Skeletal muscle tissue (tissue), 5 donors: ENCODE measurements around the gene PRKD1. TPM values are rescaled to one million over a fixed set of nuclear protein-coding genes. Genes with fewer than 3 reads are reported as not detected.
A peak's percentile ranks its signal among the peaks of the same experiment; 100 is the strongest.

Experiments used
- H3K27ac ChIP-seq: one replicate; pipeline ENCODE4 v1.7.0; 2013; ENCODE audit warnings: mild to moderate bottlenecking, low read depth, low read length, inconsistent platforms
- H3K27me3 ChIP-seq, 3 donors: one replicate each; pipeline ENCODE4 v1.7.0; 2013; ENCODE audit warnings: low read length in 3 of 3; ENCODE audit not compliant: control insufficient read depth in 3 of 3, insufficient read depth in 3 of 3
- H3K36me3 ChIP-seq, 3 donors: one replicate each; pipeline ENCODE4 v1.7.0; 2013; ENCODE audit warnings: low read length in 3 of 3; ENCODE audit not compliant: control insufficient read depth in 3 of 3, insufficient read depth in 3 of 3
- H3K4me1 ChIP-seq, 3 donors: one replicate each; pipeline ENCODE4 v1.7.0; 2013; ENCODE audit warnings: low read length in 3 of 3, mild to moderate bottlenecking in 3 of 3; ENCODE audit not compliant: control insufficient read depth in 3 of 3, insufficient read depth in 3 of 3
- H3K4me3 ChIP-seq, 3 donors: one replicate each; pipeline ENCODE4 v1.7.0; 2013; ENCODE audit warnings: low read length in 3 of 3
- H3K9ac ChIP-seq, 3 donors: one replicate each; pipeline ENCODE4 v1.7.0; 2013; ENCODE audit warnings: low read length in 3 of 3, mild to moderate bottlenecking in 3 of 3, moderate library complexity in 2 of 3, low read depth in 1 of 3
- H3K9me3 ChIP-seq, 3 donors: one replicate each; pipeline ENCODE4 v1.7.0; 2013; ENCODE audit warnings: low read length in 3 of 3; ENCODE audit not compliant: control insufficient read depth in 3 of 3
- small RNA-seq: library from RNA; depleted of rRNA; stranded (forward); fragments of <200 nt; gene quantifications from one replicate; pipeline ENCODE3, GENCODE V24; 2014
- total RNA-seq: library from RNA; depleted of rRNA; stranded (reverse); fragments of >200 nt; gene quantifications from one replicate; pipeline ENCODE4 v1.2.3, GENCODE V29; 2014
- donor health status: Osteomylitis.

Gene PRKD1
- total RNA-seq, 1 donor from 2014 or later = 30.3 TPM

GRCh38 chr14:29529418-29529817 is 398.2 kb downstream of the PRKD1 start:
- H3K27ac ChIP-seq = no peak overlapping the region
- H3K4me1 ChIP-seq = no peaks in the 10 kb centered on the region
- H3K27me3 ChIP-seq = no peaks in the 10 kb centered on the region
- H3K4me3 ChIP-seq = no peak overlapping the region
- H3K9me3 ChIP-seq = no peaks in the 10 kb centered on the region
- H3K9ac ChIP-seq = no peak overlapping the region
- H3K36me3 ChIP-seq = no peaks in the 10 kb centered on the region

- no peaks in the 10 kb centered on the region for H3K27me3 ChIP-seq
- no peak overlapping the region for H3K27ac ChIP-seq
- H3K36me3 ChIP-seq = no peaks in the 10 kb centered on the region
- no peaks in the 10 kb centered on the region for H3K9me3 ChIP-seq
- H3K4me1 ChIP-seq = no peaks in the 10 kb centered on the region
- no peak overlapping the region for H3K4me3 ChIP-seq
- H3K9ac ChIP-seq = no peak overlapping the region
These were observed 398.8 kb downstream of the PRKD1 start for GRCh38 chr14:29528889-29529288.

- Histone ChIP-seq H3K27me3 (no peaks in the 10 kb centered on the region), H3K4me3 (no peak overlapping the region), H3K9me3 (no peaks in the 10 kb centered on the region), H3K9ac (peak overlapping the region in 1 of 3 donors; percentile 33), H3K27ac (no peak overlapping the region), H3K4me1 (no peaks in the 10 kb centered on the region), H3K36me3 (no peaks in the 10 kb centered on the region)
These were observed 400.4 kb downstream of the PRKD1 start for GRCh38 chr14:29527286-29527685.

Small RNA genes lying within 50 kb of the gene (small RNA-seq; reads per million reads assigned to genes)
- not detected for gene RNU6-1234P
